HG03108 (cell line): ENCODE measurements around the gene MPO.

Source experiments
- ATAC-seq: cut with Tn5 transposase; IDR thresholded peaks from one replicate; pipeline ENCODE4 v1.9.1; 2021; ENCODE audit warnings: moderate library complexity; ENCODE audit not compliant: unreplicated experiment

MPO gene

GRCh38 chr17:58320163-58320558 is 39.4 kb upstream of the MPO start:
- no peak for ATAC-seq

DNA sequence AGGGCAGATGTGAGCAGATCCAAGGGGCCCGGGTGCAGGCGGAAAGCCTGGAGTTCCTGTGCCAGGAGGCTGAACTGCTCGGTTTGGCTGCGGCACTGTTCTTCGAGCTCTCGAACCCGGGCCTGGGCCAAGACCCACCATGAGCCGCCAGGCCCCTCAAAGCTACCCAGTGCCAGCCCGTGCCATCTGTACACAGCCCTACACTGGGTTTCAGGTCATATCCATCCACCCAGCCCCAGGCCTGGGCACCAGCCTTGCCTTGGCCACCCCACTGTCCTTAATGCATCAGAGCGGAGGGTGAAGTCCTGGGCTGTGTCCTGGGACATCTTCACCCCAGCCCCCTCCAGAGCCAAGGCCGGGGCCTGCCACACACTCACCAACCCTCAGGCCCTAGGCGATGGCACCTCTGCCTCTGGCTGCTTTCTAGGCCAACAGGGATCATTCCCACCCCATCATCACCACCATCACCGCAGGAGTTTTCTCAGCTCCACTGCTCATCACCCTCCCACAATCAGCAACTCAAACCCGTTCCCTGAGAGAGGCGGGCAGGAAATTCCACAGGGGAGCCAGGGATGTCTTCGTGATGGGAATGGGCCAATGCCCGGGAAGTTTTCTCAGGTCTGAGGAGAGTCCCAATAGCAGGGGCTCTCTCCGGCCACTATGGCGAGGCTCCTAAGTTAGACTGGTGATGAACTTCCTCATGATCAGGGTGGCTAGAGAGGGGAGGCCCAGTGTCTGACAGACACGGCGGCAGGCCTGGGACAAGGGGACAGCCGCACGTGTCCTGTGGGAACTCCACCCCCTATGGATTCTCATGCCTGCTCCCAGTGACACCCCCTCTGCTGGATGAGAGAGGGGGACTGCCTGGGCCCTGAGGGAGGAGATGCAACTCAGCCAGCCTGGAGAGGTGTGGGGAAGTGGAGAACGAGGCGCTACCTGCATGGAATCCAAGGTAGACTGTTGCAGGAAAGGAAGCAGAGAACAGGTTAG is 38.7 kb upstream of the MPO start:
- ATAC-seq = no peak

DNA sequence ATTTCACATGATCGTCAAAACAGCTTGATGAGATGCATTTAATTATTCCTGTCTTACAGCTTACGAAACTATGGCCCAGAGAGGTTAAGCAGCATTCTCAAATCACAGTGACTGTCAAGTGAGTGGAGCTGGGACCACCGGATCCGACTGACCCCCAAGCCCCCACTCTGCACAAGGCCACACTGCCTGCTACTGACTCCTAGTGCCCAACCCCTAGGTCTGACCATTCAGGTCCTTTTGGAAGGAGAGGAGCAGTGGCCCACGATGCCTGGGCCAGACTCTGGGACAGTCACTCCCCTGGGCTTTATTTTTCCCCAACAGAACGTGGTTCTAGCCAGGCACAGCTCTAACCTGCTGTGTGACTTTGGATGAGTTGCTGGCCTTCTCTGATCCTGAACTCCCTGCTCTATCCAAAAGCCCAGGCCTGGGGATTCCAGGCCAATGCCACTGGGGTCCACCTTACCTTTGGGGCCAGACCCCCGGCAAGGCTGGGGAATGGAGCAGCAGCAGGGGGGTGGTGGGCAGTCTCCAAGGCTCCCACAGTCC is 38.0 kb upstream of the MPO start:
- no peak for ATAC-seq

DNA sequence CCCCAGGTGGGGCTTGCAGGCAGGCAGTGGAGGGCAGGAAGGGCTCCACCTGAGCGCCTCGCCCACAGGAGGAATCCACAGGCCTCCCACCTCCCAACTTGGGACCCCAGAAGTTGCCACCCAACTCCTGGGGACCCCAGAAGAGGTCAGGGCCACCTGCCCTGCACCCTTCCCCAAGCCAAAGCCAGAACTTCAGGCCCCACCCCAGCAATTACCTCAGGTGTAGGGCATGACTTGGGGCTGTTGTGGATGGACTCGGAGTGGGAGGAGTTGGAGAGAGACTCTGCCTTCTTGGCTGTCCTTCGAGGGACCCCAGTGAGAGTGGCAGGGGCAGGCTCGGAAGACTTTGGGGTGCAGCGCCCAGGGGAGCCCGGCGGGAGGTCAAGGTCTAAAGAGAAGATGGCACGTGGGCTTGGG is 37.3 kb upstream of the MPO start:
- no peak for ATAC-seq

DNA sequence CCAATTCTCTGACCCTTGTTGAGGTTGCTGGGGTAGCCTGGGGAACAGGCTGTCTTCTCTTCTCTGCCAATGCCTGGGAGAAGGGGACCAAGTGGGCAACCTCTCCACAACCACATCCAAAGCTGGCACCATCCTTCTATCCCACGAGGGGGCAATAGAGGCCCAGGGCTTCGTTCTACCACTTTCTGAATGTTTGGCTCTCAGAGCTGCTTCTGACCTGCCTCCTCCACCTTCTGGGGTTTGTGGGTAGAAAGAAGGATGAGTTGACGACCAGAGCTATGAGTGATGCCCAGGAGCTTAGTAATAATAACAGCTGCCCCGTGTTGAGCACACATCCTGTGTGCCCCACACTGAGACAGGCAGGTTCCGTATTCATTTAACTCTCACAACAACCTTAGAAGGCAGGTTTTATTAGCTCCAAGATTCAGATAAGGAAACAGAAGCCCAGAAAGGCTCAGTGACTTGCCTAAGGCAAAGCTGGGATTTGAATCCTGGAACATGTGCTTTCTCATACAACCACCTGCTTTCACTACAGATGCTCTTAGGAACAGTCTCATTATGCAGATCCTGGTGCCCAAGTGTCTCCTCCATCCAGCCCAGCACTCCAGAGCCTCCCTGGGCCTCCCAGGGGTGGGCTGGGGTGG is 36.8 kb upstream of the MPO start:
- peak; percentile 66 for ATAC-seq

GRCh38 chr17:58316260-58316960 is 35.7 kb upstream of the MPO start:
- ATAC-seq = no peak

- no peak for ATAC-seq
Measured at GRCh38 chr17:58315750-58316149, 35.0 kb upstream of the MPO start.

DNA sequence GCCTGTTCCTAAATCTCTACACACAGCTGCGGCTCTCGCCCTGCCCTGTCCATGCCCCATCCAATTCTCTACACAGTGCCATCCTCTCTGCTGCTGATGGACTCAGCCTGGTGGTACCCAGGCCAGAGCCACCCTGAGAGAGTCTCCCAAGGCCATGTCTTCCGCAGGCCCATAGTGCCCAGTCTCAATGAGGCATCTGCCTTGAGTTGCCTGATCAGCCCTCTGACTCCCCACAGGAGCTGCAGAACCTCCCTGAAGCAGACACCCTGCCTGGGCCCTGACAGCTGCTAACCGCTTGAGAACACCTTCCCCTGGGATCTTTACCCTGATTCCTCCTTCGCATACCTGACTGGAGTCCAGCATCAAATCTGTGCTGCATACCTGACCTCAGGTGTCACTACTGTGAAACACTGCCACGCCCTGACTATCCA is 34.6 kb upstream of the MPO start:
- no peak for ATAC-seq

GRCh38 chr17:58314706-58315015 is 33.9 kb upstream of the MPO start:
- ATAC-seq = no peak

- no peak for ATAC-seq
Measured at GRCh38 chr17:58313815-58314705, 33.3 kb upstream of the MPO start.

- ATAC-seq = no peak
Measured at GRCh38 chr17:58312829-58313228, 32.1 kb upstream of the MPO start.

DNA sequence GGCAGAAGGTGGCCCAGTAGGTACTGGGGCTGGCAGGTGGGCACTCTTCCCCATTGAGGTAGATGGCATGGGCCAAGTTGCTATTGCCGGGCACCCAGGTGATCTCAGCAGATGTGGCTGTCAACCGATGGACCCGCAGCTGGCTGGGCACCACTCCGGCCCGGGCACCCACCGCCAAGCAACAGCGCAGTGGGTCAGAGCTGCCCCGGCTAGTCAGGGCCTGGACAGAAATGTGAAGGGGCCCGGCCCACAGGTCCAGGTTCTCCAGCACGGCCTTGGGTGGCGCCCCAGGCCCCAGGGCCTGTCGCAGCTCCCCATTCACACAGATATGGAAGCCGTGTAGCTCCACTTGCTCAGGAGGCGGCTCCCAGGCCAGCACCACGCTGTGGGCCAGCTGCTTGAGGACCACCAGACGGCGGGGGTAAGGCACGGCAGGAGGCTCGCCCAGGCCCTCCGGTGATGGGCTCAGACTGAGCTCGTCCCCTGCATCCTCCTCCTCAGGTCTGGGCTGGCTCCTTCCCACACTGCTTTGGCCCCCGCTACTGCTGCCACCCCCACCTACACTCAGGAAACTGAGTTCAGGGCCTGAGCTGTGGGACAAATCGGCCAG is 31.4 kb upstream of the MPO start:
- no peak for ATAC-seq

DNA sequence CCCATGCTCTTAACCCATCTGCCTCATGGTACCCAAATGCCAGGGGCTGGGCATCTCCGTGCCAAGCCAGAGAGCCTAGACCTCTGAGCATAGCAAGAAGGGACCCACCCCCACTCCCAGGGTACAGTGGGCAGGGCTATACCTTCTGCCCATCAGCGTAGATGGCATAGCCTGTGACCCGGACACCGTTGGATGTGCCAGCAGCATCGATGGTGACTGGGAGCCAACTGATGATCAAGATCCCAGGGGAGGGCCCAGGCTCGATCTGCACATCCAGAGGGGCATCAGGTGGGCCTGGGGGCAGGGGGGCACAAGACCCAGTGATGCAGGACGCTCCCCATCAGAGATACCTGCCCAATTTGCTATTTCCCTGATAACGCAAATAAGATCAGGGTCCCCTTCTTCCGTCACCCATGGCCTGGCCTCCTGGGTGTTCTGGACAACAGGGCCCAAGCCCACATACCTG is 30.7 kb upstream of the MPO start:
- no peak for ATAC-seq

- ATAC-seq = no peak
Measured at GRCh38 chr17:58310511-58311428, 30.0 kb upstream of the MPO start.

- no peak for ATAC-seq
Measured at GRCh38 chr17:58309918-58310259, 29.2 kb upstream of the MPO start.

DNA sequence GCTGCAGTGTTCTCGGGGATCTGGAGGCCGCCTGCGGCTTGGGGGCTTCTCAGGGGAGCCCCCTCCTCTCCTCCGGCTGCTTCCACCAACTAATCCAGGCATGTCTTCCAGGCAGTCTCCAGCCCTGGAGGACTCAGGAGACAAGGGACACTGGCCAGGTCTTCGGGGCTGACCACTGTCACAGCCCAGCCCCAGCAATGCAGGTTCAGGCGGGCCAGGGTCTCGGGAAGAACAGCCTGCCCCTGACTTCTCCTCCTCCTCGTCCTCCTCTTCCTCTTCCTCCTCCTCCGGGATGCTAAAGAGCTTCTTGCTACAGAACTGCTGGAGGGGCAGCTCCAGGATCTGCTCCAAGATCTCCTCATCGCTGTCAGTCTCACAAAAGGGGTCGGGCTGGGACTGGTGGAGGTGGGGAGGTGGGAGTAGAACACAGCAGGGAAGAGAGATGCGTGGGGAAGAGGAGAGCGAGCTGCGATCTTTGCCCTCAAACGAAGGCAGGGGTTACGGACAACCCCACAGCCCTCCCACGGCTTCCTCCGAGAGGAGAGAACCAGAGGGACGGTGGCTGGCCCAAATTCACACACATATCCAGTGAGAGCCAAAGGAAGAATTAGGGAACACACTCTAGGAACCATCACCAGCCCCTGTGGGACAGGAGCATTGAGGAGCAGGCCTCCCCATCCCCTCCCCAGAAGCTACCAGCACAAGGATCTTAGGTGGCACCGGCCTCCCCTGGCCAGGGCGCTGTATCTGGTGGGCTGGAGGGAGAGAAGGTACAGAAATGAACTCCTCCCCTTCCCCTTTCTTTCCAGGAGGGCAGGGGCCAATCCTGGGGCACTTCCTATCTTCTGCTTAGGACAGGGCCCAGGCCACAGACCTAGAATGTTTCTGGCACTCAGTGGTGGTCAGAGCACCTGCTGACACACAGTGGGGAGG is 28.5 kb upstream of the MPO start:
- ATAC-seq = no peak

- ATAC-seq = no peak
Measured at GRCh38 chr17:58308173-58308984, 27.6 kb upstream of the MPO start.
